ACC112 (cell line): ENCODE data around the gene IL1RAPL1.

Experiments used
- H2AFZ ChIP-seq: fragments of 200-600 bp; sonication (generic); one replicate; pipeline ENCODE4 v1.6.0; 2017; ENCODE audit warnings: antibody characterized with exemption, low read length; ENCODE audit not compliant: unreplicated experiment
- H3K27ac ChIP-seq: fragments of 200-600 bp; sonication (generic); 2 replicates; pipeline ENCODE4 v1.5.1; 2014; ENCODE audit warnings: low read depth, mild to moderate bottlenecking, antibody characterized with exemption, low read length, moderate library complexity
- H3K27me3 ChIP-seq: fragments of 200-600 bp; sonication (generic); 2 replicates; pipeline ENCODE4 v1.6.1; 2014; ENCODE audit warnings: mild to moderate bottlenecking, antibody characterized with exemption, low read length, moderate library complexity, mixed read lengths; ENCODE audit not compliant: insufficient read depth
- H3K36me3 ChIP-seq: fragments of 200-600 bp; sonication (generic); 2 replicates; pipeline ENCODE4 v1.6.1; 2016; ENCODE audit warnings: mild to moderate bottlenecking, antibody characterized with exemption, low read length, moderate library complexity, mixed read lengths; ENCODE audit not compliant: insufficient read depth
- H3K4me1 ChIP-seq: fragments of 200-600 bp; sonication (generic); one replicate; pipeline ENCODE4 v1.6.1; 2016; ENCODE audit warnings: low read length, mixed read lengths; ENCODE audit not compliant: insufficient read depth, unreplicated experiment, control insufficient read depth
- H3K4me3 ChIP-seq: fragments of 200-600 bp; sonication (generic); 2 replicates; pipeline ENCODE4 v1.5.1; 2014; ENCODE audit warnings: mild to moderate bottlenecking, low read depth, low read length
- H3K79me2 ChIP-seq: fragments of 200-600 bp; sonication (generic); one replicate; pipeline ENCODE4 v1.6.0; 2016; ENCODE audit warnings: low read length; ENCODE audit not compliant: control insufficient read depth, unreplicated experiment, insufficient read depth

The IL1RAPL1 gene

DNA sequence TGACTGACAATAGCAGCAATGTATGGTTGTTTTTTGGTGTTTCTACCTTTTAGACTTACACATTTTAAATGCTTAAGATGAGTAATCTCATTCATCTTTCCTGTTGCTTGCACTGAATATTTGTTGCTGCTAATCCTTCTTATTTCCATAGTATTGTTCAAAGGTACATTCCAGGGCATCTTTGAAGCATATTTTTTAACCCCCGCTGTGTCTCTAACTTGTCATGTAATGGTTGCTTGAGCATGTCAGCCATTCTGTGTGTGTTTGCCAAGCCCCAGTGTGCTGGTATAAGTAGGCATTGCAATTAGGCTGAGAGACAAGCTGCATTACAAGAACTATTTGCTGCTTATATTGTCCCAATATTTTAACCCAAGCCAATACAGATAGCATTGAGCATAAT lies 87.9 kb downstream of the IL1RAPL1 start:
- Histone ChIP-seq H3K27ac (no peak overlapping the region), H3K36me3 (no peaks in the 10 kb centered on the region), H3K4me3 (no peak overlapping the region), H3K79me2 (no peaks in the 10 kb centered on the region), H2AFZ (no peak overlapping the region), H3K4me1 (no peaks in the 10 kb centered on the region), H3K27me3 (0 out of 2 replicates have a peak, but pooled peaks cover 2% of the 10 kb centered on the region)

DNA sequence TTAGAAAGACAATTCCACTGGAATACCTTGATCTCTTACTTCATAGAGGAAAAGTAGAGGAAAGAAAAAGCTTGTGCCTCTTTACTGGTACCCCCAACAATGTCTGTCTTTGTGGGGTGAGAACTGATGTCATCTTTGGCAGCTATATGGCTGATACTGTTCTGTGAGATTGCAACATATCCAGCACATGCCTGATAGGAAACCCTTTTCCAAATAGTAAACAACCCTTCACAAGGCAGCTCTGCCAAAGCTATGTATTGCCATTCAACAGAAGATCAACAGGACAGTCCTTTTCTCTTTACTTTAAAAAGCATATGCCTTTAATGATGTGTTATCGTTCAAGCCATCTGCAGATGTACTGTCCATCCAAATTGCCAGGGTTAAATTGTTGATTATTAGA lies 105.9 kb downstream of the IL1RAPL1 start:
- no peak overlapping the region for H3K4me3 ChIP-seq
- H3K79me2 ChIP-seq = no peaks in the 10 kb centered on the region
- no peaks in the 10 kb centered on the region for H3K4me1 ChIP-seq
- H3K36me3 ChIP-seq = no peaks in the 10 kb centered on the region
- H2AFZ ChIP-seq = no peak overlapping the region
- no peak overlapping the region for H3K27ac ChIP-seq
- H3K27me3 ChIP-seq = no peaks in the 10 kb centered on the region

DNA sequence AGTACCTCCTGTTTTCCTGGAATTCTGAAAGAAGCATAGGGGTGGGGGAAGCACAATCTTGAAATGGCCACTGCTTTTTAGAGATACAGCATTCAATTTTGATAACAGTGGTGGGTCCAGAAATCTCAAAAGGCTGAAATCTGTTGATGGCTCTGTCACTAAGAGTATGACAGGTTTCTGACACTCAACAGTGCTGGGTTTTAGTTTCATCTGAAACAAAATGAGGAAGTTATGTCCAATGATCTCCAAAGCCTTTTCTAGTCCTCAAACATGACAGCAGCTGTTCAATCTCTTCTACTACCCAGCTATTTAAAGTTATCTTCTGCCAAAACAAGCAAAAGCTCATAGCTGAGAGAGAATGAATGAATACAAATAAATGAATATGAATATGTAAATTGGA lies 110.5 kb downstream of the IL1RAPL1 start:
- Histone ChIP-seq H3K4me1 (no peaks in the 10 kb centered on the region), H3K36me3 (no peaks in the 10 kb centered on the region), H2AFZ (no peak overlapping the region), H3K79me2 (no peaks in the 10 kb centered on the region), H3K27ac (no peak overlapping the region), H3K4me3 (no peak overlapping the region), H3K27me3 (no peaks in the 10 kb centered on the region)

DNA sequence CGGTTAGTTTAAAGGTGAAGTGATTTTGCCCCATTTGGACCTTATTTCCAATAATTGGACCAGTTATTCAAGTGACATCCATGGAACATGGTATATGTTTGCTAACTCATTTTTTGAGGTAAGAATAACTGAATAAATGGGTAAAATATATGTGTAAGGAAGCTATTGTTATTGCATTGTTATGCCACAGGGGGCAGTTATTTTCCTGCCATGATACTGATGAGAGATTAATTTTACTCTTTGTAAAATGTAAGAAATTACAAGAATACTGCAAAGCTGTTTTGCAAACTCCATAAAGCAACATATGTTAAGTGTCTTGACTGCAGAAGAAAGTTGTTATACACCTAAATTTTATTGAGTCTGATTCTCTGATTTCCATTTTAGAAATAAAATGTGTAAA lies 114.0 kb downstream of the IL1RAPL1 start:
- no peak overlapping the region for H3K27ac ChIP-seq
- H3K4me3 ChIP-seq = no peak overlapping the region
- H3K79me2 ChIP-seq = no peaks in the 10 kb centered on the region
- no peaks in the 10 kb centered on the region for H3K4me1 ChIP-seq
- no peaks in the 10 kb centered on the region for H3K36me3 ChIP-seq
- H3K27me3 ChIP-seq = no peaks in the 10 kb centered on the region
- H2AFZ ChIP-seq = no peak overlapping the region

DNA sequence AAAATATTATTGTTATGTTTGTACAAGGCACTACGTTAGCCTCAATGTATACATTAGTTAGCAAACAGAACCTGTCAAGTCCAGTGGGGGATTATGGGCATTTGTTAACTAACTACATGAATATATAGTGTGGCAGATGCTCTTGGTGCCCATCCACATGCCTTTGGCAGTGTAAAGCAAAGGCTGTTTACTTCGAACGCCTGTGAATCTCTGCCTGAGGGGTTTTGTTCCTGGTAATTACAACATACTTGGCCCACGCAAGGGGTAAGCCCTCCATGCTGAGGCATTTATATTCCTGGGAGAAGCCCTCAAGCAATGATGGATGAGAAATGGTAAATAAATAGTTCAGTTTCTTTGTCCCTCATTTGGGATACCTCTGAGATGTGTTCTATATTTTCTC lies 119.7 kb downstream of the IL1RAPL1 start:
- Histone ChIP-seq H3K4me1 (no peaks in the 10 kb centered on the region), H2AFZ (no peak overlapping the region), H3K36me3 (no peaks in the 10 kb centered on the region), H3K4me3 (no peak overlapping the region), H3K27ac (no peak overlapping the region), H3K79me2 (no peaks in the 10 kb centered on the region), H3K27me3 (no peaks in the 10 kb centered on the region)

DNA sequence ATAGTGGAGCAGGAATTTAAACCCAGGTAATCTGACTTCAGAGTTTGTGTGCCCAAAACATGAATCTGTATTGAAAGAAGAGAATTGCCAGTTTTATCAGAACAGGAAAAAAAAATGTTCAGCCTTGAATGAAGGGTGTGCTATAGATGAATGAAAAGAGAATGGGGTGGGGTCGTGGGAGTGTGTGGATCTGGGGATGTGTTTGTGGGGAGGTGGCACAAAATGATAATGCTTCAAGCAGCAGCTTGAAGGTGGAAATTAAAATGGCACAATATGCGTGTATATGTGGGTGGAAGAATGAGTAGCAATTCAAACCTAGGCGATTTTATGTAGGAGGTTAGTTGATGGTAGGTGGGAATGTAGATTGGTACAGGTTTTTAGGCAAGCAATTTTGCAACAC lies 122.2 kb downstream of the IL1RAPL1 start:
- H3K36me3 ChIP-seq = no peaks in the 10 kb centered on the region
- no peak overlapping the region for H2AFZ ChIP-seq
- no peaks in the 10 kb centered on the region for H3K79me2 ChIP-seq
- no peaks in the 10 kb centered on the region for H3K27me3 ChIP-seq
- H3K4me3 ChIP-seq = no peak overlapping the region
- no peaks in the 10 kb centered on the region for H3K4me1 ChIP-seq
- H3K27ac ChIP-seq = no peak overlapping the region

DNA sequence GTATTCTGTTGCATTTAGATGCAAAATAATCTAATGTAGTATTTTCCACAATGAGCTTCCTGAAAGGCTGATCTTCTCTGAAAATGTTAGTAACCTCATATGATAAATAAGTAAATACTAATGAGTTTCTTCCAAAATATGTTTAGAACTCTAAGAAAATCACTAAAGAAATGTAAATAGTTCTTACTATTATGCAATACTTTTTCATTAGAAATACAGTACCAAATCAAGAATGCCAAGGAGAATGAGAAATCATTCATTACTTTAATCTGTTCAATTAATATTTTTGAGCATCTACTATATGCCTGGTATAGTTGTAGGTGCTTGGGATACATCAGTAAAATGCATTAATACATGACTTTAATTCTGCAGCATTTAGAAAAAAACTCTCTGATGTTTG lies 130.6 kb downstream of the IL1RAPL1 start:
- Histone ChIP-seq H2AFZ (no peak overlapping the region), H3K4me3 (no peak overlapping the region), H3K27me3 (no peaks in the 10 kb centered on the region), H3K79me2 (no peaks in the 10 kb centered on the region), H3K36me3 (no peaks in the 10 kb centered on the region), H3K4me1 (no peaks in the 10 kb centered on the region), H3K27ac (no peak overlapping the region)

DNA sequence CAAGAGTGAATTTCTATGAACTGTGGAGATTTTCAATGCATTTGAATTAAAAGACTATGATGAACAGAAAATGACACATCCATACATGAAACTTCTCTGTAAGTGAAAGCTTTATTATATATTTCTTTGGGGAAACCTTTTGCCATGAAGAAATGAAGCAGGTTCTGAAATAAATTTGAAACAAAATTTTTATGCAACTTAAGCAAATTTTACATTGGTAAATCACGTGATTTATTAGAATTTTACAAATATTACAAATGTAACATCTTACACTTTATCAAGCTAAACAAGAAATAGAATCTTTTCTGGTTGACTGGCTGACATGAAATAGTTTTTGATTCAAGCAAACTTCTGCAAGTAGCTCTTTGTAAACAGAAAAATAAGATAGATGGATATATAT lies 131.2 kb downstream of the IL1RAPL1 start:
- Histone ChIP-seq H2AFZ (no peak overlapping the region), H3K4me1 (no peaks in the 10 kb centered on the region), H3K27me3 (no peaks in the 10 kb centered on the region)

DNA sequence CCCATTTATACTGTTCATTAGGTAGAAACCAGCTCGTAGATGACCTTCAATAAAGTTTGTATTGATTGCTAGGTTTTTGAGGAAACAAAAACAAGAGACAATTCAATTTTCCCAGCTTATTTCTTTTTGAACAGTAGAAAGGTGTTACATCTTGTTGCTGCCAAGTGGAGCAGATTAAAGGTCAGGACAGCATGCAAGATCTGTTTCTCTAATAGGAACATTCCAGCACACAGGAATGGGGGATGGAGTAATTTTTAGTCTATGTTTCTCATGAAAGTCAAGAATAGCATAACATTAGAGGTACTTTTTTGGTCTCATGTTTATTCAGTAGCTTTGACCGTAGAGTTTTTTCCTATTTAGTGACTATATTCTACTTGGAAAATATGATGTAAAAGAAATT lies 132.4 kb downstream of the IL1RAPL1 start:
- Histone ChIP-seq H3K4me1 (no peaks in the 10 kb centered on the region), H3K4me3 (no peak overlapping the region), H2AFZ (no peak overlapping the region), H3K27me3 (no peaks in the 10 kb centered on the region), H3K79me2 (no peaks in the 10 kb centered on the region), H3K27ac (no peak overlapping the region), H3K36me3 (no peaks in the 10 kb centered on the region)

More for the DNA sequence above, 131.2 kb downstream of the IL1RAPL1 start:
- Histone ChIP-seq H3K36me3 (no peaks in the 10 kb centered on the region), H3K4me3 (no peak overlapping the region), H3K79me2 (no peaks in the 10 kb centered on the region), H3K27ac (no peak overlapping the region)

DNA sequence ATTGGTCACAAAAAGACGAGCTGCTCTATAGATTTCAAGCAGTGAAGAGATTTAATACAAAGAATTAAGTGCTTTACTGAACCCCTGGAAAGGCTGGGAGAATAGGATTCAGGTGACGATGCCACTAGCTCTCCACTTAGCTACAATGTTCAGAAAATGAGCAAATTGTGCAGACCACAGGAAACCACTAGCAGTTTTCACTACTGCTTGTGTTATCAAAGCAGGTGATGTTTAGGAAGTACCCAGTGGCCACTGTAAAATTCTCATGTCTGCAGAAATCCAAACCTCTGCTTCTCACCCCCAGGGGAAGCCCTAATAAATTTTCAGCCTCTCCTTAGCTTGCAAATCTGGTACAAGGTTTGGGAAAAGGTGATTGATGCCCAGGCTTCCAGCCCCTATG lies 165.1 kb downstream of the IL1RAPL1 start:
- Histone ChIP-seq H2AFZ (no peak overlapping the region), H3K27me3 (no peaks in the 10 kb centered on the region), H3K4me1 (no peaks in the 10 kb centered on the region), H3K4me3 (no peak overlapping the region), H3K36me3 (no peaks in the 10 kb centered on the region), H3K79me2 (no peaks in the 10 kb centered on the region), H3K27ac (no peak overlapping the region)

DNA sequence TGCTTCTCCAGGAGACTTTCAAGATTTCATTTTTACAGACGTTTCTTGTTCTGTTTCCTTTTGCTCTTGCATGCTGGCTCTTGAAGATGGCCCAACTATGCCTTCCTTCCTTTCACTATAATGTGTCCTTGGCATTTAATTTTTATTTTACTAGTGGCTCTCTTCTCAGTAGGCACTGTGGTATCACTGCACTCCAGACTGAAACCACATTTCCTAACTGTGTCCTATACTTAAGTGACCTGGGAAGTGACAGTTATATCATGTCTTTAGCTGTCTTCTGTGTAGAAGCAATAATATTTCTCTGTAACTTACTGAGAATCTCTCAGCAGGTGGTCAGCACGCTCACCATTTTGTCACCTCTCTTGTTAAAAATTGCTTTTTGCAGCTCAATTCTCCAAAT lies 168.9 kb downstream of the IL1RAPL1 start:
- Histone ChIP-seq H2AFZ (no peak overlapping the region), H3K4me3 (no peak overlapping the region), H3K36me3 (no peaks in the 10 kb centered on the region), H3K27ac (no peak overlapping the region), H3K79me2 (no peaks in the 10 kb centered on the region), H3K4me1 (no peaks in the 10 kb centered on the region), H3K27me3 (no peaks in the 10 kb centered on the region)

DNA sequence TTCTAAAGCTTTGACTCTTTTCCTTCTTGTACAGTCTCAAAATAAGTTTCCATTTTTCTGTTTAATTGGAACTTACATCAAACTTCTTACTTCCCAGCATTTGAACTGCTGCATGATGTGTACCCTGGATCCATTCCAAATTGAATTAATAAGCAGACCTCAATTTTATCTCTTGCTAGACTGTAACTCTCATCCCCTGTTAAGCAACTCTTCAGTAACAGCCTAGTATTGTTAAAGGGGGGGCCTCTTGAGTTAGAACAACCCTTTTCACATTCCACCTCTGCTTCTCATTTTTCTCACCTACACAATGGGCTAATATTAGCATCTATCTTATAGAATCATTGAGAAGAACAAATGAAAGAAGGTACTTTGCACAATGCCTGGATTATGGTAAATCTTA lies 169.4 kb downstream of the IL1RAPL1 start:
- Histone ChIP-seq H3K27ac (no peak overlapping the region), H2AFZ (no peak overlapping the region), H3K4me3 (no peak overlapping the region), H3K36me3 (no peaks in the 10 kb centered on the region), H3K4me1 (no peaks in the 10 kb centered on the region), H3K27me3 (no peaks in the 10 kb centered on the region), H3K79me2 (no peaks in the 10 kb centered on the region)
